GM21825 (cell line): Measurements from ENCODE around the gene DAPK1.

Experiments
- ATAC-seq: cut with Tn5 transposase; IDR thresholded peaks from one replicate; pipeline ENCODE4 v1.9.1; 2021; ENCODE audit warnings: mild to moderate bottlenecking, moderate library complexity; ENCODE audit not compliant: unreplicated experiment

DAPK1 gene

GRCh38 chr9:87609002-87609401 lies 111.3 kb downstream of the DAPK1 start:
- no peak for ATAC-seq

- no peak for ATAC-seq
These were observed 111.8 kb downstream of the DAPK1 start for GRCh38 chr9:87609486-87609885.

- ATAC-seq = no peak
These were observed 112.8 kb downstream of the DAPK1 start for GRCh38 chr9:87610200-87611155.

- ATAC-seq = no peak
These were observed 114.1 kb downstream of the DAPK1 start for GRCh38 chr9:87611776-87612175.

GRCh38 chr9:87612536-87612935 lies 114.9 kb downstream of the DAPK1 start:
- no peak for ATAC-seq

- ATAC-seq = no peak
These were observed 115.8 kb downstream of the DAPK1 start for GRCh38 chr9:87613265-87614111.

GRCh38 chr9:87614397-87614796 lies 116.7 kb downstream of the DAPK1 start:
- no peak for ATAC-seq

- no peak for ATAC-seq
These were observed 117.5 kb downstream of the DAPK1 start for GRCh38 chr9:87615136-87615535.

- ATAC-seq = no peak
These were observed 118.0 kb downstream of the DAPK1 start for GRCh38 chr9:87615547-87616148.

GRCh38 chr9:87618226-87618625 lies 120.6 kb downstream of the DAPK1 start:
- no peak for ATAC-seq

- ATAC-seq = no peak
These were observed 121.3 kb downstream of the DAPK1 start for GRCh38 chr9:87618931-87619330.

GRCh38 chr9:87619346-87619745 lies 121.7 kb downstream of the DAPK1 start:
- no peak for ATAC-seq

GRCh38 chr9:87620731-87621322 lies 123.2 kb downstream of the DAPK1 start:
- no peak for ATAC-seq

- no peak for ATAC-seq
These were observed 124.4 kb downstream of the DAPK1 start for GRCh38 chr9:87622098-87622497.

- ATAC-seq = no peak
These were observed 125.3 kb downstream of the DAPK1 start for GRCh38 chr9:87622923-87623322.

GRCh38 chr9:87628346-87628745 lies 130.7 kb downstream of the DAPK1 start:
- no peak for ATAC-seq

GRCh38 chr9:87629104-87629503 lies 131.4 kb downstream of the DAPK1 start:
- no peak for ATAC-seq

- ATAC-seq = no peak
These were observed 132.6 kb downstream of the DAPK1 start for GRCh38 chr9:87630266-87630665.

- no peak for ATAC-seq
These were observed 133.2 kb downstream of the DAPK1 start for GRCh38 chr9:87630846-87631245.

- no peak for ATAC-seq
These were observed 138.2 kb downstream of the DAPK1 start for GRCh38 chr9:87635656-87636501.
